ENCODE results near the gene AKAP8.

The AKAP8 gene

GRCh38 chr19:15331419-15332310, 47.9 kb downstream of the AKAP8 start:
- Histone ChIP-seq H3K4me1 (ENCODE audit: insufficient read depth, low read length, poor library complexity, severe bottlenecking) (peaks cover 34% of the 10 kb centered on the region), H3K4me2 (ENCODE audit: low read depth, low read length, poor library complexity, severe bottlenecking) (peak overlapping the region; percentile 95), H3K9ac (ENCODE audit: low read depth, low read length, poor library complexity, severe bottlenecking) (peak overlapping the region; percentile 83), H3K9me3 (ENCODE audit: insufficient read depth, low read depth, low read length) (no peaks in the 10 kb centered on the region), H3F3A (ENCODE audit: low read depth) (no peaks in the 10 kb centered on the region), H3K36me3 (ENCODE audit: insufficient read depth, low read length) (no peaks in the 10 kb centered on the region), H4K20me1 (ENCODE audit: insufficient read depth, low read length, poor library complexity, severe bottlenecking) (peaks cover 48% of the 10 kb centered on the region), H3K4me3 (ENCODE audit: low read length, poor library complexity, severe bottlenecking) (peak overlapping the region; percentile 82), H3K79me2 (ENCODE audit: insufficient read depth, low read length) (peaks cover 58% of the 10 kb centered on the region), H3K27me3 (ENCODE audit: insufficient read depth, low read length, poor library complexity, severe bottlenecking) (no peaks in the 10 kb centered on the region), H2AFZ (ENCODE audit: low read length) (no peak overlapping the region; the same call in 1 of the 2 replicates), H3K9me2 (replicated peaks; ENCODE audit: low read depth, low read length) (no peaks in the 10 kb centered on the region)
- TF ChIP-seq CTCF (conservative IDR thresholded peaks at IDR 0.05; ENCODE audit: low read length) (no peak), EZH2phosphoT487 (IDR thresholded peaks at IDR 0.05; ENCODE audit: borderline replicate concordance) (no peak)

- Histone ChIP-seq H4K20me1 (ENCODE audit: insufficient read depth, low read length, poor library complexity, severe bottlenecking) (peaks cover 56% of the 10 kb centered on the region), H2AFZ (ENCODE audit: low read length) (no peak overlapping the region), H3K9me3 (ENCODE audit: insufficient read depth, low read depth, low read length) (no peaks in the 10 kb centered on the region), H3K9me2 (replicated peaks; ENCODE audit: low read depth, low read length) (no peaks in the 10 kb centered on the region), H3K36me3 (ENCODE audit: insufficient read depth, low read length) (no peaks in the 10 kb centered on the region), H3K27me3 (ENCODE audit: insufficient read depth, low read length, poor library complexity, severe bottlenecking) (no peaks in the 10 kb centered on the region), H3K4me1 (ENCODE audit: insufficient read depth, low read length, poor library complexity, severe bottlenecking) (peaks cover 37% of the 10 kb centered on the region), H3K4me3 (ENCODE audit: low read length, poor library complexity, severe bottlenecking) (peak overlapping the region; percentile 82), H3K9ac (ENCODE audit: low read depth, low read length, poor library complexity, severe bottlenecking) (peak overlapping the region; percentile 83), H3F3A (ENCODE audit: low read depth) (no peaks in the 10 kb centered on the region), H3K79me2 (ENCODE audit: insufficient read depth, low read length) (peaks cover 66% of the 10 kb centered on the region), H3K4me2 (ENCODE audit: low read depth, low read length, poor library complexity, severe bottlenecking) (peak overlapping the region; percentile 95)
- no peak for TF ChIP-seq CTCF (conservative IDR thresholded peaks at IDR 0.05; ENCODE audit: low read length)
- TF ChIP-seq EZH2phosphoT487 (IDR thresholded peaks at IDR 0.05; ENCODE audit: borderline replicate concordance), result no peak
Observed at GRCh38 chr19:15330801-15331418, 48.7 kb downstream of the AKAP8 start.

GRCh38 chr19:15328312-15328711, 51.3 kb downstream of the AKAP8 start:
- no peak overlapping the region for H2AFZ ChIP-seq (ENCODE audit: low read length)
- H4K20me1 ChIP-seq (ENCODE audit: insufficient read depth, low read length, poor library complexity, severe bottlenecking), result peaks cover 81% of the 10 kb centered on the region
- peak overlapping the region; percentile 95 for H3K4me2 ChIP-seq (ENCODE audit: low read depth, low read length, poor library complexity, severe bottlenecking)
- H3K9me3 ChIP-seq (ENCODE audit: insufficient read depth, low read depth, low read length), result no peaks in the 10 kb centered on the region
- H3K9me2 ChIP-seq (replicated peaks; ENCODE audit: low read depth, low read length), result no peaks in the 10 kb centered on the region
- H3K9ac ChIP-seq (ENCODE audit: low read depth, low read length, poor library complexity, severe bottlenecking), result peak overlapping the region; percentile 20
- TF ChIP-seq EZH2phosphoT487 (IDR thresholded peaks at IDR 0.05; ENCODE audit: borderline replicate concordance) (no peak), CTCF (conservative IDR thresholded peaks at IDR 0.05; ENCODE audit: low read length) (no peak)
- H3K79me2 ChIP-seq (ENCODE audit: insufficient read depth, low read length), result peaks cover 92% of the 10 kb centered on the region
- no peaks in the 10 kb centered on the region for H3K27me3 ChIP-seq (ENCODE audit: insufficient read depth, low read length, poor library complexity, severe bottlenecking)
- peak overlapping the region; percentile 82 for H3K4me3 ChIP-seq (ENCODE audit: low read length, poor library complexity, severe bottlenecking)
- H3K4me1 ChIP-seq (ENCODE audit: insufficient read depth, low read length, poor library complexity, severe bottlenecking), result peaks cover 51% of the 10 kb centered on the region
- no peaks in the 10 kb centered on the region for H3K36me3 ChIP-seq (ENCODE audit: insufficient read depth, low read length)
- no peaks in the 10 kb centered on the region for H3F3A ChIP-seq (ENCODE audit: low read depth)

All from Loucy (cell line).